ENCODE measurements around the gene HIPK2.

HIPK2 gene

DNA sequence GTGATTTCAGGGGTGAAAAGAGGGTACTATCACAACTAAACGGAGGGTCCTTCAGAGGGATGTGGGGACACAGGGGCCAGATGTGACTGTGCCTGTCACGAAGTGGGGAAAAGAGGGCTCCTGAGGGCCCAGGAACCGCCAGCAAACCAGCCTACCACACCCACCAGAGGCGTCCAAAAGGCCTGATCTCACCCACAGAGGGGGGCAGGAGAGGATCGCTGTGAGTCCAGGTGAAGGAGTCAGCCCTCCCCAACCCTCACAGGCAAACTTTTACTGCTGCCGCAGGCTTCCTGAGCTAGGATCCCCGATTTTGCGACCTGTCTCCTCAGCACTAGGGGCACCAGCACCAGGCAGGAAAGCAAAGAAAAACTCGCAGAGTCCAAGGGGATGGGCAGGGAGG, 64.7 kb downstream of the HIPK2 start:
- DNase-seq = no peak

GRCh38 chr7:139711991-139712743, 65.6 kb downstream of the HIPK2 start:
- no peak for DNase-seq

- DNase-seq = no peak
These were observed 67.8 kb downstream of the HIPK2 start for GRCh38 chr7:139710036-139710435.

DNA sequence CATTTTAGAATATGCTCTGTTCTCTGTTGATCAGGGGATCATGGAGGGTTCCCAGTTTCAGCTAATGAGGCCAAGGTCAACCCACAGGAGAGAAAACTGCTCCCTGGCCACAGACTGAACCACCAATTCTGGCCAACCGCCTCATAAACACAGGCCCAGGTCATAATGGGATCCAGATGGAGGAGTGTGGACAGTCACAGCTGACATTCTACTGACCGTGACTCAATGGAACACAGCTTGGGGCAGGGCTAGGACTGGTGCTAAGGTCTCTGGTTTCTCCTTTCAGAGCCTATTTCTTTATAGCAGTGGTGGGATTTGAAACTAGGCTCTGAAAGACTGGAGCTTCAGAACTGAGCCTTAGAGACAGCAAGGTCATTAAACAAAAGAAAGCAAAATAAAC, 68.3 kb downstream of the HIPK2 start:
- no peak for DNase-seq

DNA sequence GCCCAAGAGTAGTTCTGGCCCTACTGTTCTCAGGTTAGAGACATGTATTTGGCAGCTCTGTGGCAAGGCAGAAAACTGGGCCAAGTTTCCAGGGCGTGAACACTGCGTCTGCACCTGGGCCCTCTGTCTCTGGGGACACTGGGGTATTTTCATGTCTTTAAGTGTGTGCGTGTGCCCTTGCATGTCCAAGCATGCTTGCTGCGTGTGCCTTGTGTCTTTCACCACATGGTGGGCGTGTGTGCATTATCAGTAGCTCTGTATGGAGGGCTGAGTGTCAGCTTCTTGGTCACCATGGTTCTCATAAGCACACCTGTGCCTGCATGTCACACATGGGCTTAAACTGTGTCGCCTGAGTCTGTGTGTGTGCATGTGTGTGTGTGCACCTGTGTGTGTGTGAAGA, 69.3 kb downstream of the HIPK2 start:
- no peak for DNase-seq

- no peak for DNase-seq
These were observed 71.0 kb downstream of the HIPK2 start for GRCh38 chr7:139706837-139707236.

GRCh38 chr7:139704308-139704879, 73.4 kb downstream of the HIPK2 start:
- DNase-seq = no peak

DNA sequence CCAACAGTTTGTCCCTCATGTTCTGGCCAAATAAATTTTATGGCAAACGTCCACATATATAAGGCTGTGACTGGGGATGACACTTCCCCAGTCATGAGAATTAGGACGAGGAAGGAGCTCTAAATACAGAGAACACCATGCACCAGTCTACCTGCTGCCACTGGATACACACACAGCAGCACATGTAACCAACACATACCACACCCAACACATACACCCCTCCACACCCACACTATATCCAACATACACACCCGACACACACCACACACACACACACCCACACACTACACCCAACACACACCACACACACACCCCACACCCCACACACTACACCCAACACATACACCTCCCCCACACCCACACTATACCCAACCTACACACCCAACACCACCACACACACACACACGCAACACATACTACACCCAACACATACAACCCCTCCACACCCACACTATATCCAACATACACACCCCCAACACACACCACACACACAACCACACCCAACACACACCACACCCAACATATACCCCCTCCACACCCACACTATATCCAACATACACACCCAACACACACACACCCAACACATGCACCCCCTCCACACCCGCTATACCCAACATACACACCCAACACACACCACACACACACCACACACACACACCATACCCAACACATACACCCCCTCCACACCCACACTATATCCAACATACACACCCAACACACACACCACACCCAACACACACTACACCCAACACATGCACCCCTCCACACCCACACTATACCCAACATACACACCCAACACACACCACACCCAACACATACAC, 74.1 kb downstream of the HIPK2 start:
- DNase-seq = no peak

- no peak for DNase-seq
These were observed 74.8 kb downstream of the HIPK2 start for GRCh38 chr7:139702811-139703486.

GRCh38 chr7:139702313-139702731, 75.5 kb downstream of the HIPK2 start:
- DNase-seq = no peak

DNA sequence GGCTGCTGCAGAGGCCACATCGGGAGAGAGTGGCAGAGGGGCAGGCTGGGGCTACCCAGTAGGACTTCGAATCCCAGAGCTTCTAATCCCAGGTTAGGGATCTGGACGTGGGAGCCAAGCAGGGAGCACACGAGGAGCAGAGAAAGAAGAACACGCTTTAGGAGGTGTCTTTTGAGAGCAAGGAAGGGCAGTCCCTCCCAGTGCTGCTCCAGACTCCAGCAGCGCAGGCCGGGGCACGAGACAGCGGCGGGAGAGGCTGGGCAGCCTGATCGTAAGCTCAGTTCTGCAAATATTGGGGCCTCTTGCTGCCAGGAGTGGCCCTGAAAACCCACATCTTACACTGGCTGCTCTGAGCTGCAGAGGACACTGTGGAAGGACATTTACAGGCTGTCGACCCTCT, 75.9 kb downstream of the HIPK2 start:
- DNase-seq = no peak

- no peak for DNase-seq
These were observed 77.1 kb downstream of the HIPK2 start for GRCh38 chr7:139700505-139701235.

DNA sequence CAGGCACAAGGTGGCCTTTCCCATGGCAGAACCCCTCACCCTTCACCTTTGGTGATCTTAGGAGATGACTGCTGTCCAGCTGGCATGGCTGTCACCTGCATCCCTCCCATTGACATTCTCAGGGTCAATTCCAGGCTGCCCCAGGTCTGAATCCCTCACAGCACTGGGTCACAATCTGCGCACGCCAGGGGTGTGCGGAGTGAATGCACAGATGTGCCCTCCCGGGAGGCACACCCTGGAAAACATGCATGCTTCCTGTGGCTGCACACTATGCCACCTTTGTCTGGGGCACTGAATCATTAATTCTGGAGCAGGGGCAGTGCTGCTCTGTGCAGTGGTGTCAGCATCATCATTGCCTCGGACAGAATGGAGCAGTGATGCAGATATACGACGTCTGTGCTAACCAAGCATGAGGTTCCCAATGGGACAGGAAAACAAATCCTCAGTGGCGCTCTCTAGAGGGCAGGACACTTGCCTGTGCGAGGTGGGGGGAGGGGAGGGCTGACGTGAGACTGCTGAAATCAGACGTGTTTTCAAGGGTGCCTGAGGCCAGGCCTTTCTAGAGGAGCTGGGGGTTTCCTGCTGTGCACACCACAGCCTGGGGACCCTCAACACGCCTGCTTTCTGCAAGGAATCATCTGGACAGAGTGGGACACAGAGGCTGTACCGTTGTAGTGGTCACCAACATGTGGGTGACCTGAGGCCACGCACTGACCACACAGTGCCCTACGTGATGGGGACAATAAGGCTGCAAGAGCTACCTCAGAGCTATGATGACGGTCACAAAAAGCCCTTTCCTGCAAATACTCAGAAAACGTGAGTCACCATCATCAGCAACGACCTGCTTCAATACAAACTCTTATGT, 77.9 kb downstream of the HIPK2 start:
- DNase-seq = peak; percentile 39

- no peak for DNase-seq
These were observed 79.0 kb downstream of the HIPK2 start for GRCh38 chr7:139698844-139699243.

GRCh38 chr7:139698278-139698677, 79.5 kb downstream of the HIPK2 start:
- no peak for DNase-seq

- no peak for DNase-seq
These were observed 80.7 kb downstream of the HIPK2 start for GRCh38 chr7:139697056-139697455.

DNA sequence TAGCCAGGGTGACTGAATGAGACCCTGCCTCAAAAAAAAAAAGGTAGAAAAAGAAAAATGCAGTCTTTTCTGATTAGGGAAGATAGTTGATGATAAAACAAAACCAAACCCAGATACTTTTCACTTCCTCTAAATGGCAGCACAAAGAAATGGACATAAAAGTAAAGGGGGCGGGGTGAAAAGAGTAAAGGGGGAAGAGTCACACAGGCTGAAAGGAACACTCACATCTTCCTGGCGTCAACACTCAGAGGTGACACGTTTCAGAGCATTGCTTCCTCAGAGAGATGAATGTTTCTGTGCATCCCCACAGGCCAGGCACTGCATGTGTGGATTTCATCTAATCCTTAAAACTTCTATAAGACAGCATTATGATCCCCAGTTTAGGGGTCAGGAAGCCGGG, 81.2 kb downstream of the HIPK2 start:
- DNase-seq = no peak

GRCh38 chr7:139695588-139695987, 82.2 kb downstream of the HIPK2 start:
- DNase-seq = no peak

GRCh38 chr7:139695051-139695450, 82.7 kb downstream of the HIPK2 start:
- no peak for DNase-seq

GRCh38 chr7:139694389-139694676, 83.5 kb downstream of the HIPK2 start:
- no peak for DNase-seq

DNA sequence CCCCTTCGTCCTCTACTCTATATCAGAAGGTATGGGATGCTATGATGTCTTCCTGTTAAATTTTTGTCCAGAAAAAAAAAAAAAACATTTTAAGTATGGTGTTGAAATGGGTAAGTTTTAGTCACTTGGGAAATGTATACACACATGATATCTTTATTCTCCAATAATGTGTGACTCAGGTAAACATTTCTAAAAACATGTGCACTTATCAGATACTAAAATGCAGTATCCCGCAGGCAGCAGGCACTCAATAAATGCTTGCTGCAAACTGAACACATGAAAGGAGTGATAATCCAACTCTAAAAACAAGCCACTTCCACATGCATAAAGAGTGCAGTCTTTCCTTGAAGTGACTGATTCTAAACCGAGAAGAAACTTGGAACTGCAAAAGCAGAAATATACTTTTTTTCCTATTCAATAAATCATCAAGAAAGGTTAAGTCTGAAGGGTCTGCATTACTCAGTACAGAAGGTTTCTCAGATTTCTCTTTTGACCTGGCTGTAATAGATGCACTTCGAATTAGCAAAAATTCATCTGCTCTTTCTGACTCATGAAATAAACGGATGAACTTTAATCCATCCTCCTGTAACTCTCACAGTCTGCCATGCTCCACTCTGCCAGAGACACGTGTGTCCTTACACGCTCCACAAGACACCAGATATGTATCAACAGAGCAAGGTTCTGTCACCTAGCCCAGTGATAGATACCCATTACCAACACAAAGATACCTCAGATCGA, 84.0 kb downstream of the HIPK2 start:
- no peak for DNase-seq
